Endometrium (tissue), 2 donors: Measurements from ENCODE around the gene ASB3.
"Not testable (repeated sequence)": the region's sequence is repeated elsewhere in the genome, so short reads cannot be mapped to it uniquely, and the experiment has no call there.

Experiments
- FAIRE-seq: peaks from 2 replicates; lab custom pipeline; 2012; peaks lifted over from hg19 to GRCh38; lab: Jason Lieb, UNC
- donor health status: control.
- donor health status: control.

ASB3 gene

DNA sequence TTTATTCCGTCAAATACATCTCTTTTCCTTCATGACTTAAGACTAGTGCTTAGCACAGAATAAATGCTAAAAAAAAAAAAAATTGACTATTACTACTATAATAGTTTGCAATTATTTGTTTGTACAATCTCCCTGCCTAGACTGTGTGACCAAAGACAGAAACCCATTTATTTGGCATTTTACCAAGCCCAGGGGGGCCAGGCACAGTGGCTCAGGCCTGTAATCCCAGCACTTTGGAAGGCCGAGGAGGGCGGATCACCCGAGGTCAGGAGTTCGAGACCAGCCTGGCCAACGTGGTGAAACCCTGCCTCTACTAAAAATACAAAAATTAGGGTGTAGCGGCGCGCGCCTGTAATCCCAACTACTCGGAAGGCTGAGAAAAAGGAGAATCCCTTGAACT lies 1.4 kb downstream of the ASB3 start:
- no peak for FAIRE-seq

DNA sequence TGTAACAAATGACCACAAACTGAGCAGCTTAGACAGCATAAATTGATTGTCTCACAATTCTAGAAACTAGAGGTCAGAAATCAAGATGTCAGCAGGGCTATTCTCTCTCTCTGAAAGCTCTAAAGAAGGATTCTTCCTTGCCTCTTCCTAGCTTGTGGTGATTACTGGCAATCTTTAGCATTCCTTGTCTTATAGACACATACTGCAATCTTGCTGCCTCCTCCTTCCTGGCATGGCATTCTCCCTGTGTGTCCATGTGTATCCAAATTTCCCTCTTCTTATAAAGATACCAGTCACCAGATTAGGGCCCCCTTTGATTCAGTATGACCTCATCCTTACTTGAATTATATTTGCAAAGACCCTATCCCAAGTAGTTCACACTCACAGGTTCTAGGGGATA lies 2.3 kb downstream of the ASB3 start:
- no peak for FAIRE-seq

DNA sequence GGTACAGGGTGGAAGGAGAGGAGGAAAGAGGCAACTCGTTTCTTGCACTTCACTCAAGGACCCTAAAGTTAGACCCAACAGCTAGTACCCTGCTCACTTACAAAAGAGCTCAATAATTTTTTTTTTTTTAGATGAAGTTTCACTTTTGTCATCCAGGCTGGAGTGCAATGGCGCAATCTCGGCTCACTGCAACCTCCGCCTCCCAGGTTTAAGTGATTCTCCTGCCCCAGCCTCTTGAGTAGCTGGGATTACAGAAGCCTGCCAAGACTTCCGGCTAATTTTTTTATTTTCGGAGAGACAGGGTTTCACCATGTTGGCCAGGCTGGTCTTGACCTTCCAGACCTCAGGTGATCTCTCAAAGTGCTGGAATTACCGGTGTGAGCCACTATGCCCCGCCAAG lies 4.1 kb downstream of the ASB3 start:
- FAIRE-seq = no peak

DNA sequence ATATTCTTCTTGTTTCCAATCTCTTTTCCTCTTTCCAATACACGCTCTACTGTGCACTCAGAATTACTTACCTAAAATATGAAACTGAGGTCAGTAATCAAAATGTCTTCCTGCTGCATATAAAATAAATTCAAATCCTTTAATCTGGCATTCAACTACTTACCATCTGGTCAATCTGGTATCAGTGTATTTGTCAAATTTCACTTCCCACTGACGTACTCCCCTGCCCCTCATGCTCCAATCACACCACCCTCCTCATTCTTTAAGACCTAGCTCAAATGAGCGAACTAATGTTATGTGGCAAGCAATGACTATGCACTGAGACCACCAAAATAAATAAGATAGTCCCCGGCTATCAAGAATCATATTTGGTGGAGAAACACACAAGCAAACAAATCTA lies 6.7 kb downstream of the ASB3 start:
- FAIRE-seq = no peak

DNA sequence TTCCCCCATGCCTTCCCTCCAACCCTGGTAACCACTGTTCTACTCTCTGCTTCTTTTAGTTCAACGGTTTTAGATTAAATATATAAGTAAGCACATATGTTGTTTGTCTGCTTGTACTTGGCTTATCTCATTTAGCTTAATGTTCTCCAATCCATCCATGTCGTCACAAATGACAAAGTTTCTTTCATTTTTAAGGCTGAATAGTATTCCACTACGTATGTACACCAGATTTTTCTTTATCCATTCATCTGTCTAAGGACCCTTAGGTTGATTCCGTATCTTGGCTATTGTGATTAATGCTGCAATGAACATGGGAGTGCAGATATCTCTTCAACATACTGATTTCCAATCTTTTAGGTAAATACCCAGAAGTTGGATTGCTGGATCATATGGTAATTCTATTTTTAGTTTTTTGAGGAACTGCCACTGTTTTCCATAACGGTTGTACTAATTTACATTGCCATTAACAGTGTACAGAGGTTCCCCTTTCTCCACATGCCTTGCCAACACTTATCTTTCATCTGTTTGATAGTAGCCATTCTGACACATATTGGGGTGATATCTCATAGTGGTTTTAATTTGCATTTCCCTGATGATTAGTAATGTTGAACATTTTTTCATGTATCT lies 8.1 kb downstream of the ASB3 start:
- FAIRE-seq = no peak

DNA sequence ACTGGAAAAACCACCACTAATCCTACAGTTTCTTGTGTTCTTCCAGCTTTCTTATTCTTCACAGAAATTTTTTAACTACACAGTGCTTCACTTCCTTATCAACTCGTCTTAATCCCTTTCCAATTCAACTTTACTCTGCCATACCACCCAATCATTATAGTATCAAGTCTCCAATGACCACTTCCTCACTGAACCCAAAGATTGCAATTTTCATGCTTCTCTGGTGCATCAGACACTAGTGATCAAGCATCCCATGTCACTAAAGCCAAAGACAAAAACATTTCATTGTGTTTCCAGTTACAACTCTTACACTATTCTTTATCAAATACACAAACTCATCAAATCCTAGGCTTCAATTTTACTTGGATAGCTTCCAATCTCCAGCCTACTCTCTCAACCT lies 9.6 kb downstream of the ASB3 start:
- no peak for FAIRE-seq

DNA sequence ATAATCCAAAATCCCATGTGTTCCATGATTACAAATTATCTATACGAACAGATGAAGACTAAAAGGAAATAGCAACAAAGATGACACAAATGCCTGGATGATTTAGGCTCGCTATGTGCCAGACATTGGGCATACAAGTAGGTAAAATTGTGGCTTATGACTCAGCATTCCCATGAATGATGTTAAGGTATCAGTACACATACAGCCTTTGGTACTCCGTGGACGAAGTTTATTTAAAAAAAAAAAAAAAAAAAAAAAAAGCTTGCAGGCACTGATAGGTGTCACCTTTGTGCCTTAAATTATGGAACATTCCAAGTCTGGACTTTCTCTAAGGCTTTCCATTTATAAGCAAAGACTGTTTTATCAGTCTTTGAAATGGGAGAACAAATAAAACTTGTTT lies 16.5 kb downstream of the ASB3 start:
- no peak for FAIRE-seq

DNA sequence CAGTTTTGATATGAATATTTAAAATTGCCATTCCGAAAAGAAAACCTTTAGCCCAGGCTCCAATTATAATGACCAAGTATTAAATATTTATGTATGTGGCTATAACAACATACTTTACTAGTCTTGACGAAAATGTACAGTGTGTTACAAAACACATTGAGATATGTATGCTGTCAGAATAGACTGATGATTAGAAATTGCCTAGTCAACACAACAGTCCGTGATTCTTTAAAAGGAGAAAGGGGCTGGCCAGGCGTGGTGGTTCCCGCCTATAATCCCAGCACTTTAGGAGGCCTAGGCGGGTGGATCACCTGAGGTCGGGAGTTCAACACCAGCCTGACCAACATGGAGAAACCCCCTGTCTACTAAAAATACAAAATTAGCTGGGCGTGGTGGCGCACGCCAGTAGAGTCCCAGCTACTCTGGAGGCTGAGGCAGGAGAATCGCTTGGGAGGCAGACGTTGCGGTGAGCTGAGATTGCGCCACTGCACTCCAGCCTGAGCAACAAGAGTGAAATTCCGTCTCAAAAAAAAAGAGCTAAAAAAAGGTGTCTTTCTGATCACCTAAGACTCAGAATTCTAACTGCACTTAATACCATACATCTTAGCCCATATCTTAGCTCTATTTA lies 17.3 kb downstream of the ASB3 start:
- no peak for FAIRE-seq

DNA sequence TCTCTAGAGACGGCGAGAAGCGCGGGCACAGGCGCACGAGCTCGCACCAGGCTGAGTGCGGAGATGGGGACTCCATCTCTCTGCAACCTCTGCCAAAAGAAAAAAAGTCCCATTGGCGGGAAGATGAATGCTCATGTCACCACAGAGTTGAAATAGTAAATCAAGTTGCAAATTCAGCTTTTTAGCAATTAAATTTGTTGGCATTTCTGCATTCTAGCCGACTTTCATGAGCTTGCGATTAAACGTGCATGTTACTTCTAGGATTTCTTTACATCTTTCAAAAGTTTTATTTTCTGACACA lies 18.6 kb downstream of the ASB3 start:
- no peak for FAIRE-seq

DNA sequence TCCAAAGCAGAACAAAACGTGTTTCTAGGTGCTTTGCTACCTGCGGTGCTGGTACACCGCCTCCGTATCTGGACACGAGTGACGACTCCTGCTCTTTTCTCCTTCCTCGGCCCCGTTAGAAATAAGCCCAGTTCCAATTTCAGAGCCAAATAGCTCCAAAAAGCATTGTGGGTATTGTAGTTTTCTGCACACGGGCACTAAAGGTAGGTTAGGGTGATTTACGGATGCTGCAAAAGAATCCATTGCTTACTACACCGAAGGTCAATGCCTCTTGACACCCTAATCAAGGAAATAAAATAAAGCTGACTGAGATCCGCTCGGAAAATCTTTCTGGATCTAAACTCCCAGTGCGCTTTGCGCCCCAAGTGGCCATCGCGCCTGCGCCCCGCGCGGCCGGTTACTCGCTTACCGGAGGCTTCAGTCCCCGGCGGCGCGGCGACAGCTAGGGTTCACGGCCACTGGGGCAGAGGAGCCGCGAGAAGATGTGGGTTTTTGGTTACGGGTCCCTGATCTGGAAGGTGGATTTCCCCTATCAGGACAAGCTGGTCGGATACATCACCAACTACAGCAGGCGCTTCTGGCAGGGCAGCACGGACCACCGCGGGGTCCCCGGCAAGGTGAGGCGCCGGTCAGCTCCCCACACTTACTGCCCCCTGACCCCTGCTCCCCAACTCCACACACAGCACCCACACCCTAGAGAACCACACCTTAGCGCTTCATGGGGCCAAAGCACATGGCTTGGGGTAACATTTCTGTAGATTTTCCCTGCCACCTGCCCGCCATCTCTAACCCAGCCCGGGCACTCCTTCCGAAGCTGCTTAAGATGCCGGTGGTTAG lies 19.1 kb downstream of the ASB3 start, which contains the start of gene CHAC2:
CHAC2 (plus strand) TSS at position 400 of the 837 bp plus-strand sequence; CDS start at position 483, 83 bp downstream.
- FAIRE-seq = no peak

DNA sequence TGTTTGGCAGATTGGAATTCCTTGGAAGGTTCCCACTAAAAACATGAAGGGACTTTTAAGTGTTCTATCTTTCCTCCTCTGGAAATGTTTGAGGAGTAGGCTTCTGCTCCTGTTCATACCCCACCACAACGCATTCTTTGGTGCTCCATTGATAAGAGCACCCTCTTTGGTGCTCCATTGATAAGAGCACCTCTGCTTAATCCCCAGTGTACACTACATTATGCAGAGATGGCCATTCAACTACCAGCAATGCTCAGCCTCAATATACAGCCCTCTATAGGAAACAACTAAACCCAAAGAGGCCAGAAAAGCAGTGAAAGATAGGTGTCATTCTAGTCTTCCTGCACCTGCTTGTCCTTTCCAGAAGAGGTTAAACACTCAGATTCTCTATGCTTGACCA lies 21.0 kb downstream of the ASB3 start:
- no peak for FAIRE-seq

DNA sequence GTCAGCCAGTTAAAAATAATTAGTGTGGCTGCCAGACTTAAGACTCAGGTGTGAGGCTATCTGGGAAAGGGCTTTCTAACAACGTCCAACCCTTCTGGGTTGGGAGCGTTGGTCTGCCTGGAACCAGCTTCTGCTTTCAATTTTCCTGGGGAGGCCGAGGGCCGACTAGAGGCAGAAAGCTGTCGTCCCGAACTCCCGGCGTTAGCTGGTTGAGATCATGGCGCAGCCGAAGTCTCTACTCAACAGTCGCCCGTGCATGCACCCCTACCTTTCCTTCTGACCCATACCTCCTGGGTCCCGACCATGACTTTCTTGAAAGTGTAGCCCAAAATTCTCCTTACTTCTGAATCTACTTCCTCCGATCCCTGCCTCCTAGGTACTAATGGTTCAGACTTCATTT lies 29.5 kb downstream of the ASB3 start:
- FAIRE-seq = not testable (repeated sequence)

DNA sequence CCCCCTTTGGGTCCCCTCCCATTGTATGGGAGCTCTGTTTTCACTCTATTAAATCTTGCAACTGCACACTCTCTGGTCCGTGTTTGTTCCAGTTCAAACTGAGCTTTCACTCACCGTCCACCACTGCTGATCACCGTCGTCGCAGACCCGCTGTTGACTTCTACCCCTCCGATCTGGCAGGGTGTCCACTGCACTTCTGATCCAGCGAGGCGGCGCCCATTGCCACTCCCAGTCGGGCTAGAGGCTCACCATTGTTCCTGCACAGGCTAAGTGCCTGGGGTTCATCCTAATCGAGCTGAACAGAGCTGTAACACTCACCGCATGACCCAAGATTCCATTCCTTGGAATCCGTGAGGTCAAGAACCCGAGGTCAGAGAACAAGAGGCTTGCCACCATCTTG lies 30.1 kb downstream of the ASB3 start:
- FAIRE-seq = no peak

DNA sequence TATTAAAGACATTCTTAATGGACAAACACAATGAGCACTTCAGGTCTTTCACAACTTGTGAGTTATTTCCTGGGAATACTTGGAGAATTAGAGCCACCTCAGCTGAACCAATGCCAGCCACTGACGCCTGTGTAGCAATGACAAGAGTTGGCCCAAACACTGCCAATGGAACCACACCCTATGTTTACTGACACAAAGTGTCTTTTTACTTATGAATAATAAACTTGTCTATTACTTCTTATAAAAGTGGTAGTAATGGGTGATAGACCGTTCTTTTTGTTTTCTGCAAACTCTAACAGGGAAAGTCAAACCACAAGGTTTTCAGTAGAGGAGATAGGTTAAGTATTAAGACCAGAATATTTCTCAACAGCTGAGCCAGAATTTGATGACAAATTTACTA lies 31.6 kb downstream of the ASB3 start:
- no peak for FAIRE-seq

DNA sequence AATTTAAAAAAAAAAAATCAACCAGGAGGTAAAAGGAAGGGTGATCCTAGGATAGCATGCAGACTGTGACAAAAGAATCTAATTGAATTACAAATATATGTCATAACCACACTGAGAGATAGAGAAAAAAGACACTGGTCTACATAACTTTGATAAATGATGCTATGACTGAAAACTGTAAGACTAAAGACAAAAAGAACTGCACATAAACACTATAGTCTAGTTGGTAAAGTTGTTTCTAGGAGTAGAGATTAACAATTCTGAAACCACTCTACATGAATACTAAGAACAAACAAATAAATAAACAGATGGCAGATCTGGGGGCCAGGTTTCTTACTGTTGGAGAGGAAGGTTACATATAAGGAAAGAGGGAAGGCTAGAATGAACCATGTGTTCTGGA lies 33.7 kb downstream of the ASB3 start:
- no peak for FAIRE-seq

DNA sequence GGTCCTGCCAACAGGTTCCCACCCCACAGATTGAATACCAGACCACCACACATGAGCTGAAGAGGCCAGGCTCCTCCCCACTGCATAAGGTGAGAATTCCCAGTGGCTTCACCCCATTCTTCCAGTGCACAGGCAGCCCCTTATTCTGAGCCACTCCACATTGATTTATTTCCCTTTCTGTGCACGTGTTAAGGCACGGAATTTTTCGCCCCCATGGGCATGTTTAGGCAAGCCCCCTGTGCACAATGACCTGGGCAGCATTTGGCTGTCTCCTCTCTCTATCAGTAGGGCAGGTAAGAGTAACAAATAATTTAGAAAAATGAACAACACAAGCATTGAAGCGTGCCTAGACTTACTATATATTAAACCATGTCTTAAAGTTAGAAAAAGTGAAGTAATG lies 34.4 kb downstream of the ASB3 start:
- FAIRE-seq = no peak

DNA sequence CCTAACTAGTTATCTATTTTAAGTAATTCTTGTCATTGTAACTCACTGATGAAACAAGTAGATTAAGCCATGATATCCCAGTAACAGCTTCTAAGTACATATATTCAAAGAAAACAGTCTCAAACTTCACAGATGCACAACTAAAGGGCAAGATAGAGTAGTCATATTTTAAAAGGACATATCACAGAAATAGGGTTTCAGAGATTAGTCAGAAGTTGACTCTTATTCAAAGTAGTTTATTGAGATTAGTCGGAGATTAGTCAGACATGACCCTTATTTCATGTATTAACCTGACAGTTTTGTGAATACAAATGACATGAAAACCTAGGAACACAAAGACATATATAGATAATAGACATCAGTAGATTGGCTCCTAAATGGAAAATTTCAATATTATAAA lies 35.0 kb downstream of the ASB3 start:
- FAIRE-seq = no peak

DNA sequence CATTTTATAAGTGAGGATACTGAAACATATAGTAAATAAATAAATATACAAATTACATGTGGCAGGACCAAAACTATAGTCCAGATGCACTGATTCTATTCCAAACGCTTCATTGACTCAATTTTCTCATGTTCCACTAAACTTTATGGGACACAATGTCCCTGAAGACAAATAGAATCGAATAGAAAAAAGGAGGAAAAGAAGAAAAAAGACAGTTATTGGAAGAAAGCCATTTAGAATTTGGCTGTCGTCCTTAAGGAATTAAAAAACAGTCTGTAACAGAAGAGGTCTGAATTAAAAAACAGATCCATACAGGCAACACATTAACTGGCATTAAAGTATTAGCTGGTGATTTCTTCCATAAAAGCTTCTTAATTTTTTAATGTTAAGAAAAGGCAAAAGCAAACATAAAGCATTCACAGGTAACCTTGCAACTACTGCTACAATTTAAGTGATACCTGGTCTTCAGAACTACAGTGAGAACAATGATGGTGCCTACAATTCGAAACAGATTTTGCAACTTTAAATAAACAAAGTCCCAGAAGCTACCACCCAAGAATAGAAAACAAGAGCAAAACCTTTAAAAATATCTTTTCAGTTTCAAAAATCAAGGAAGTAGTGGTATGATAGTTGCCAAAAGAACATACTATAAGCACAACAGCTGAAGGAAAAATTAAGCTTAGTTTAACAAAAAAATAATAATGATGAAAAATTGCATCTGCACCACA lies 36.5 kb downstream of the ASB3 start:
- FAIRE-seq = no peak

DNA sequence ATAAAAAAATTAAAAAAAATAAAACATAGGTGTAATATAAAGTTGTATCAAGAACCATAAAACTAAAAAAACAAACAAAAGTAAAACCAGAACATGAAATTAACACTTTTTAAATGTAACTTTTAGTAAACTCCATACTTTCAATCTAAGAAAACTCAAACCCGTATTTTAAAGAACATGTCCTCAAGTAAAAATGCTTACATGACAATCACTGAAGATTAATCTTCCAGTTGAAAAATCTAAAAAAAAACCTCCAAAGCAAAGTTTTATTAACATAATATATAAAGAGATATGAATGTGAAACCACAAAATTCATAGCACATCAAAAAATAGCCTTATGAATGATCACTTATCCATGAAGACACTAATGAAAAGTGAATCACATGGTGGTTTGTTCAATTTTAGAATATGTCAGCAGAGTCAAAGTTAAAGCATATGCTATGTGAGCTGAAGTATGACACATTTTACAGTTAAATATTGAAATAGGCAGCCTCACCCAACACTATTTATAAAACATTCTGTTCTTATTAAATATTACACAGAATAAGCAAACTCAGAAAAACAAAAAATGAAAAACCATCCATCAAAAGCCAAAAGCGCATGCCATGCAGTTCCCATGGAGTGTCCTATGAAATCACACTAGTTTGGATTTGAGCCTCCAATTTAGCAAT lies 42.2 kb downstream of the ASB3 start:
- peak; percentile 60 for FAIRE-seq

DNA sequence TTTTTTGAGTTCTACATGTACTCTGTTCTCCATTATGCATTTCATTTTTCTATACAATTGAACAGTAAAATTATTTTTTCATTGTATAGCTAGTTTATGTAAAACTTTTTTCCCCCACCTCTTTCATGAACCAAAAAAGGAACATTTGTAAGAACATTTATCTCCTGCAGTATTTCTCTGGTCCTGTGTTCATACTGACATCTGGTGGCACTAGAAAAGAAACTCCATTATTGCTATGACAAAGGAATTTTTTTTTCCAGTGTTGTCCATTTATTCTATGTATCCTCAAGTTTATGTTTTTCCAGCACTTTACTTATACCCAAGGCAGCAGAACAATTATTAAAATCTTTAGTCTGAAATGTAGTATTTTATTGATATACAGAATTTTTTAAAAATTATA lies 46.6 kb downstream of the ASB3 start:
- FAIRE-seq = peak; percentile 55

DNA sequence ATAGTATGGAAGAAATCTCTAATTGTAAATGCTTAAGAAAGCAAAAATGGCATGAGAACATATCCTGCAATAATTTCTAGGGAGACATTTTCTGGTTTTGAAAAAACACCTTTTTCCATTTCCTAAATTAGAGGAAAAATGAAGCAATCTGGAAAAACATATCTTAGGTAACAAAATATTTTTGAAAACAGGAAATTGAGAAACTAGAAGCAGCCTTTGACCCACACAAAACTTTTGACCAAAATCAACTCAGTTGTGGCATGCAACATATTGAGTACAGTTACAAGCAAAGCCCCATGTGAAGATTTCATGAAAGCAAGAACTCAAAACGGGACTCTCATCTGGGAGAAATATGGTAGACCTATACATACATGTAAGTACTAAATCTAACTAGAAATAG lies 47.7 kb downstream of the ASB3 start:
- FAIRE-seq = no peak

DNA sequence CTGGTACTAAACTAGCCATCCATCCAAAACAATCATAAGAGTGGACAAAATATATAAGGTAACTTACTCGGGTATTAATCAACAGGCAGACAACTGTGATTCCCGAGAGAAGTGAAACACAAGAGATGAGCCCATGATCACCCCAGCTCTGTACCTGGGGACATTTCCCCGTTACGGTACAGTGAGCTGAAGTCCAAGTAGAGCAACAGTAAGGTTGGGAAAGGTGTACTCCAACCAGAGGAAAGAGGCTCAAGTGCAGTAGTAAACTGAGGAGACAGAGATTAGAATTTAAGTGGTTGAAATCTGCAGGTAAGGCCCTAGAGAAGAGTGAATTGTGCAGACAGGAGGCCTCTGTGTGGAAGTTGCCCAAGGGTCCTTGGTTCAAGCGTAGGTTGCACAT lies 49.7 kb downstream of the ASB3 start:
- FAIRE-seq = no peak
